Astrocyte (in vitro differentiated cells and primary cell): ENCODE measurements around the gene ARHGAP24. TPM values are rescaled to one million over a fixed set of nuclear protein-coding genes. Genes with fewer than 3 reads are reported as not detected.

Source experiments
- DNase-seq: peaks from one replicate; pipeline ENCODE4 v3.0.0-alpha.2; 2010; ENCODE audit warnings: low read depth
- FAIRE-seq: peaks from 2 replicates; lab custom pipeline; 2011; peaks lifted over from hg19 to GRCh38; lab: Jason Lieb, UNC
- H2AFZ ChIP-seq: 2 replicates; pipeline ENCODE4 v1.6.0; 2012; ENCODE audit warnings: low read depth, low read length, inconsistent platforms
- H3K27ac ChIP-seq: 2 replicates; pipeline ENCODE4 v1.5.1; 2011; ENCODE audit warnings: low read depth, low read length, inconsistent platforms
- H3K27me3 ChIP-seq: 2 replicates; pipeline ENCODE4 v1.6.0; 2011; ENCODE audit warnings: low read length, inconsistent platforms; ENCODE audit not compliant: insufficient read depth
- H3K36me3 ChIP-seq: 2 replicates; pipeline ENCODE4 v1.5.1; 2011; ENCODE audit warnings: low read length, inconsistent platforms; ENCODE audit not compliant: insufficient read depth
- H3K4me1 ChIP-seq: 2 replicates; pipeline ENCODE4 v1.5.1; 2011; ENCODE audit warnings: low read length, inconsistent platforms; ENCODE audit not compliant: insufficient read depth
- H3K4me2 ChIP-seq: 2 replicates; pipeline ENCODE4 v1.6.0; 2012; ENCODE audit warnings: low read length, inconsistent platforms
- H3K4me3 ChIP-seq: 2 replicates; pipeline ENCODE4 v1.5.1; 2011; ENCODE audit warnings: low read depth, mild to moderate bottlenecking, low read length, inconsistent platforms; ENCODE audit not compliant: insufficient read depth
- H3K79me2 ChIP-seq: 2 replicates; pipeline ENCODE4 v1.6.0; 2012; ENCODE audit warnings: mild to moderate bottlenecking, low read length, inconsistent platforms; ENCODE audit not compliant: insufficient read depth
- H3K9ac ChIP-seq: 2 replicates; pipeline ENCODE4 v1.6.0; 2012; ENCODE audit warnings: mild to moderate bottlenecking, low read length, inconsistent platforms
- H3K9me3 ChIP-seq: 2 replicates; pipeline ENCODE4 v1.5.1; 2012; ENCODE audit warnings: low read depth, mild to moderate bottlenecking, low read length, inconsistent platforms; ENCODE audit not compliant: insufficient read depth
- H4K20me1 ChIP-seq: 2 replicates; pipeline ENCODE4 v1.6.0; 2012; ENCODE audit warnings: low read length, inconsistent platforms; ENCODE audit not compliant: insufficient read depth
- H3K27ac Mint-ChIP-seq: one replicate; pipeline ENCODE4 v1.8.0; 2021; ENCODE audit warnings: mild to moderate bottlenecking, mixed read lengths; ENCODE audit not compliant: unreplicated experiment
- H3K27me3 Mint-ChIP-seq: one replicate; pipeline ENCODE4 v1.8.0; 2021; ENCODE audit warnings: low read depth, mixed read lengths; ENCODE audit not compliant: unreplicated experiment
- H3K36me3 Mint-ChIP-seq: one replicate; pipeline ENCODE4 v1.8.0; 2021; ENCODE audit warnings: low read depth, mixed read lengths; ENCODE audit not compliant: unreplicated experiment
- H3K4me1 Mint-ChIP-seq: one replicate; pipeline ENCODE4 v1.8.0; 2021; ENCODE audit warnings: low read depth, mixed read lengths; ENCODE audit not compliant: unreplicated experiment
- H3K4me3 Mint-ChIP-seq: one replicate; pipeline ENCODE4 v1.8.0; 2021; ENCODE audit warnings: mild to moderate bottlenecking, moderate library complexity, mixed read lengths; ENCODE audit not compliant: unreplicated experiment
- H3K9me3 Mint-ChIP-seq: one replicate; pipeline ENCODE4 v1.8.0; 2021; ENCODE audit warnings: mild to moderate bottlenecking, mixed read lengths; ENCODE audit not compliant: unreplicated experiment
- CTCF ChIP-seq: IDR thresholded peaks from 2 replicates; pipeline ENCODE4 v1.5.1; 2011; ENCODE audit warnings: low read depth, mild to moderate bottlenecking, inconsistent platforms, low read length, moderate library complexity; ENCODE audit not compliant: insufficient read depth
- EZH2 ChIP-seq: IDR thresholded peaks from 2 replicates; pipeline ENCODE4 v1.6.1; 2012; ENCODE audit warnings: mild to moderate bottlenecking, low read length, inconsistent platforms; ENCODE audit not compliant: insufficient read depth
- total RNA-seq: library from RNA; stranded (reverse); gene quantifications from 2 replicates; pipeline ENCODE4 v1.2.1, GENCODE V29; 2021

Gene ARHGAP24
- total RNA-seq, 1 donor from 2014 or later: 2.1 TPM

DNA sequence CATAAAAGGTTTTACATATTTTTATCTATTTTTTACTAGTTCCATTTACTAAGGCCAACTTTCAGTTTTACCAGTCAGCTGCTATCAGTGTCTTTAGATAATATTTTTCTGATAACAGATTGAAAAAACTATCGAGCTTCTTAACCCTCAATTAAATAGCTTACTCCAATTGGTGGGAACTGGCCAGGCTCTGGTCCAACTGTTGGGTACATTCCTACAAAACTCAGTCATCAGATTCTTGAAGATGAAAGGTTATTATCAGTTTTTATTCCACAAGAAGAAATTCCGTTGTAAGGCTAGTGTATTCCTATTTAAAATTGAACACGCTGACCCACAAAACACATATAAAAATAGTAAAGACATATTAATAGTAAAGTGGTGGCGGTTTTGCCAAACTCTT lies 538.7 kb downstream of the ARHGAP24 start:
- Histone ChIP-seq H3K79me2 (no peaks in the 10 kb centered on the region), H3K4me3 (no peak overlapping the region), H2AFZ (no peak overlapping the region), H3K4me1 (peaks cover 16% of the 10 kb centered on the region), H3K36me3 (no peaks in the 10 kb centered on the region), H3K27me3 (peaks cover 7% of the 10 kb centered on the region), H3K27ac (no peak overlapping the region), H3K9ac (no peak overlapping the region), H4K20me1 (no peaks in the 10 kb centered on the region), H3K4me2 (peak overlapping the region; percentile 30), H3K9me3 (no peaks in the 10 kb centered on the region)
- TF ChIP-seq EZH2 (no peak), CTCF (no peak)
- Mint-ChIP-seq H3K9me3 (no peaks in the 10 kb centered on the region), H3K4me1 (peaks cover 8% of the 10 kb centered on the region), H3K4me3 (no peak overlapping the region), H3K36me3 (no peaks in the 10 kb centered on the region), H3K27ac (no peak overlapping the region), H3K27me3 (no peaks in the 10 kb centered on the region)
- FAIRE-seq (no peak), DNase-seq (peak; percentile 76)

DNA sequence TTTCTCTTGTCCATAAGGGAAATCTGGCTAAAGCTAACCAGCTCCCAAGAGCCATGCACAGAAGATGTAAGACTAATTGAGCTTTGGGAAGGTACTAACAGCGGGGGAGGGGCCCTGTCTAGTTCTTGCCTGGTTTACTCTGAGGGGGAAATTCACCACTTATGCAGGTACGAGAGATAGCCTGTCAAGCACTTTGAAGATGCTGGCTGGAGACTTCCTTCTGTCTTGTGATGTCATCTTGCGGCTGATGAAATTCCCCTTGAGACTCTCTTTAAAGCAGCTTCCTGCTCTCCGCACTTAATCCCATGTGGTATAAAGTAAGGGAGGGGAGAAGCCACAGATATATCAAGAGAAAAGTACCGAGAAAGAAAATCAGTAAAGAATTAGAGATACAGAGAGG lies 539.6 kb downstream of the ARHGAP24 start:
- H3K36me3 ChIP-seq: no peaks in the 10 kb centered on the region
- no peaks in the 10 kb centered on the region for H3K9me3 Mint-ChIP-seq
- no peaks in the 10 kb centered on the region for H3K9me3 ChIP-seq
- no peaks in the 10 kb centered on the region for H3K79me2 ChIP-seq
- H3K27me3 Mint-ChIP-seq: no peaks in the 10 kb centered on the region
- DNase-seq: no peak
- no peak for FAIRE-seq
- no peaks in the 10 kb centered on the region for H3K36me3 Mint-ChIP-seq
- H3K4me3 ChIP-seq: no peak overlapping the region
- peak overlapping the region; percentile 19 for H3K27ac Mint-ChIP-seq
- no peak overlapping the region for H3K4me3 Mint-ChIP-seq
- no peak overlapping the region for H3K4me2 ChIP-seq
- H3K9ac ChIP-seq: no peak overlapping the region
- H4K20me1 ChIP-seq: no peaks in the 10 kb centered on the region
- no peak overlapping the region for H2AFZ ChIP-seq
- peaks cover 7% of the 10 kb centered on the region for H3K27me3 ChIP-seq
- H3K27ac ChIP-seq: no peak overlapping the region
- TF ChIP-seq CTCF (no peak), EZH2 (no peak)
- peaks cover 8% of the 10 kb centered on the region for H3K4me1 Mint-ChIP-seq
- peaks cover 16% of the 10 kb centered on the region for H3K4me1 ChIP-seq

DNA sequence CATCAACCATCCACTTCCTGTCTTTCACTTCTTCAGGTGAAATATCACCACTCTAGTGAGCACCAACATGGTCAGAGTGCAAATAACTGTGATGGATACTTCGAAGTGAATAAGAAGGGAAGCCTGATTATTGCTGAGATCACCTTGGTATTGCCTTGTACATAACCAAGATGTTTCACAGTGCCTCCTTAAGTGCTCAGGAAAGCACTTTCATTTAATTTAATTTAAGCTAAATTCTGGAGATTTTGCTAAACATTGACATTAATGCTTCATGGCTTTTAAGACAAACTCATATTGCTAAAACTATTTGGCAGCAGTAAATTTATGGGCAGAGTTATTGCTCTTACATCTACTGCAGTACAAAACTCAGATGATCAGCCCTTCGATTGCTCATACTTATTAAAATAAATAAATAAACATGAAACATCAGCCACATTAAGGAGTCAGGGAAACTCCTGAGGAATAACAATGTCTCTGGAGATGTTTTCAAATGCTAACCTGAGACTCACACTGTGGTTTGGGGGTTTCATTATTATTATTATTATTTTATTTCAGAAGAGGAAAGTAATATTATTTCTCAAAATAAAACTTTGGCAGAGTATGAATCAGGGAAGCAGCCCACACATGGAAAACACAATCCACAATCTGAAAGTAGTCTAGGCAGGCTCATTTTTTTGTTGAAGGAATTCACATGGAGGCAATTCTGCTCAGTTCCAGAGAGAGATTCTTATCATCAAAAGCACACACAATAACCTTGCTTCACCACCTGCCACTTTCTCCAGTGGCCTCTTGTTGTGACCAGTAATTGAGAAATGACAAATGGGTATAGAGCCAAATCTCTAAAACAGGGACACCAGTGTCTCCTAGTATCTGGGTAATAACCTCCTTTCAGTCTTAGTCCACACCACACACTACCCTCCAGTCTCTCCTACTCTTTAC lies 540.7 kb downstream of the ARHGAP24 start:
- Mint-ChIP-seq H3K4me1 (peaks cover 9% of the 10 kb centered on the region), H3K36me3 (no peaks in the 10 kb centered on the region), H3K9me3 (no peaks in the 10 kb centered on the region), H3K4me3 (no peak overlapping the region), H3K27me3 (no peaks in the 10 kb centered on the region), H3K27ac (no peak overlapping the region)
- DNase-seq (peak; percentile 12), FAIRE-seq (no peak)
- H3K27me3 ChIP-seq: peaks cover 7% of the 10 kb centered on the region
- H3K4me2 ChIP-seq: peak overlapping the region; percentile 12
- H3K36me3 ChIP-seq: no peaks in the 10 kb centered on the region
- no peaks in the 10 kb centered on the region for H3K9me3 ChIP-seq
- no peak overlapping the region for H3K9ac ChIP-seq
- H3K27ac ChIP-seq: no peak overlapping the region
- no peaks in the 10 kb centered on the region for H4K20me1 ChIP-seq
- no peak overlapping the region for H2AFZ ChIP-seq
- TF ChIP-seq CTCF (no peak), EZH2 (no peak)
- no peak overlapping the region for H3K4me3 ChIP-seq
- peaks cover 16% of the 10 kb centered on the region for H3K4me1 ChIP-seq
- no peaks in the 10 kb centered on the region for H3K79me2 ChIP-seq
